SK-N-SH treated with all-trans-retinoic acid at 6 μM for 48 hours (cell line): ENCODE data around the gene CPD.
"Not testable (repeated sequence)": the region's sequence is repeated elsewhere in the genome, so short reads cannot be mapped to it uniquely, and the experiment has no call there.

Experiments used
- BACH2 ChIP-seq: fragments of 250-450 bp; sonication (Bioruptor Pico); IDR thresholded peaks from 2 replicates; pipeline ENCODE4 v1.9.0; 2021; ENCODE audit warnings: mild to moderate bottlenecking, borderline replicate concordance
- CSRNP3 ChIP-seq: fragments of 250-450 bp; sonication (Bioruptor Pico); IDR thresholded peaks from 2 replicates; pipeline ENCODE4 v1.5.1; 2021; ENCODE audit warnings: mild to moderate bottlenecking, moderate library complexity
- PPARA ChIP-seq: fragments of 250-450 bp; sonication (Bioruptor Pico); IDR thresholded peaks from 2 replicates; pipeline ENCODE4 v1.5.0; 2020; ENCODE audit warnings: mild to moderate bottlenecking, borderline replicate concordance
- TCF4 ChIP-seq: fragments of 250-450 bp; sonication (Bioruptor Pico); IDR thresholded peaks from 2 replicates; pipeline ENCODE4 v1.8.0; 2021; ENCODE audit warnings: mild to moderate bottlenecking, moderate library complexity, borderline replicate concordance
- ZC3H10 ChIP-seq: fragments of 250-450 bp; sonication (Bioruptor Pico); IDR thresholded peaks from 2 replicates; pipeline ENCODE4 v1.5.1; 2021; ENCODE audit warnings: mild to moderate bottlenecking, moderate library complexity
- ZFP30 ChIP-seq: fragments of 450-650 bp; formaldehyde crosslinking; IDR thresholded peaks from 2 replicates; pipeline ENCODE4 v1.5.0; 2022; ENCODE audit warnings: mild to moderate bottlenecking, moderate library complexity
- ZNF70 ChIP-seq: fragments of 450-650 bp; formaldehyde crosslinking; IDR thresholded peaks from 2 replicates; pipeline ENCODE4 v1.5.0; 2020; ENCODE audit warnings: mild to moderate bottlenecking, moderate library complexity
- ZNF8 ChIP-seq: fragments of 450-650 bp; formaldehyde crosslinking; IDR thresholded peaks from 2 replicates; pipeline ENCODE4 v1.5.0; 2020; ENCODE audit warnings: mild to moderate bottlenecking, moderate library complexity
- TF ChIP-seq, protein P1 (sequence below): fragments of 250-450 bp; sonication (Bioruptor Pico); IDR thresholded peaks from 2 replicates; pipeline ENCODE4 v1.8.0; 2020; ENCODE audit warnings: mild to moderate bottlenecking, moderate library complexity, borderline replicate concordance
- TF ChIP-seq, protein P2 (sequence below): fragments of 250-450 bp; sonication (Bioruptor Pico); IDR thresholded peaks from 2 replicates; pipeline ENCODE4 v1.8.0; 2021; ENCODE audit warnings: low read depth, mild to moderate bottlenecking, moderate library complexity, borderline replicate concordance

GRCh38 chr17:30412008-30412496 lies 33.3 kb downstream of the CPD start:
- TF ChIP-seq ZFP30 (CRISPR knock-in tag); ZNF70 (CRISPR knock-in tag); PPARA (CRISPR knock-in tag); TCF4; ZC3H10; ZNF8 (CRISPR knock-in tag); BACH2 (CRISPR knock-in tag); CSRNP3: not testable (repeated sequence)
- TF ChIP-seq, protein P1, sequence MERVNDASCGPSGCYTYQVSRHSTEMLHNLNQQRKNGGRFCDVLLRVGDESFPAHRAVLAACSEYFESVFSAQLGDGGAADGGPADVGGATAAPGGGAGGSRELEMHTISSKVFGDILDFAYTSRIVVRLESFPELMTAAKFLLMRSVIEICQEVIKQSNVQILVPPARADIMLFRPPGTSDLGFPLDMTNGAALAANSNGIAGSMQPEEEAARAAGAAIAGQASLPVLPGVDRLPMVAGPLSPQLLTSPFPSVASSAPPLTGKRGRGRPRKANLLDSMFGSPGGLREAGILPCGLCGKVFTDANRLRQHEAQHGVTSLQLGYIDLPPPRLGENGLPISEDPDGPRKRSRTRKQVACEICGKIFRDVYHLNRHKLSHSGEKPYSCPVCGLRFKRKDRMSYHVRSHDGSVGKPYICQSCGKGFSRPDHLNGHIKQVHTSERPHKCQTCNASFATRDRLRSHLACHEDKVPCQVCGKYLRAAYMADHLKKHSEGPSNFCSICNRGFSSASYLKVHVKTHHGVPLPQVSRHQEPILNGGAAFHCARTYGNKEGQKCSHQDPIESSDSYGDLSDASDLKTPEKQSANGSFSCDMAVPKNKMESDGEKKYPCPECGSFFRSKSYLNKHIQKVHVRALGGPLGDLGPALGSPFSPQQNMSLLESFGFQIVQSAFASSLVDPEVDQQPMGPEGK (CRISPR knock-in tag) = not testable (repeated sequence)
- TF ChIP-seq, protein P2, sequence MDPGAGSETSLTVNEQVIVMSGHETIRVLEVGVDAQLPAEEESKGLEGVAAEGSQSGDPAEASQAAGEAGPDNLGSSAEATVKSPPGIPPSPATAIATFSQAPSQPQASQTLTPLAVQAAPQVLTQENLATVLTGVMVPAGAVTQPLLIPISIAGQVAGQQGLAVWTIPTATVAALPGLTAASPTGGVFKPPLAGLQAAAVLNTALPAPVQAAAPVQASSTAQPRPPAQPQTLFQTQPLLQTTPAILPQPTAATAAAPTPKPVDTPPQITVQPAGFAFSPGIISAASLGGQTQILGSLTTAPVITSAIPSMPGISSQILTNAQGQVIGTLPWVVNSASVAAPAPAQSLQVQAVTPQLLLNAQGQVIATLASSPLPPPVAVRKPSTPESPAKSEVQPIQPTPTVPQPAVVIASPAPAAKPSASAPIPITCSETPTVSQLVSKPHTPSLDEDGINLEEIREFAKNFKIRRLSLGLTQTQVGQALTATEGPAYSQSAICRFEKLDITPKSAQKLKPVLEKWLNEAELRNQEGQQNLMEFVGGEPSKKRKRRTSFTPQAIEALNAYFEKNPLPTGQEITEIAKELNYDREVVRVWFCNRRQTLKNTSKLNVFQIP (CRISPR knock-in tag) = not testable (repeated sequence)
